ENCODE results near the gene IFITM5. TPM values are rescaled to one million over a fixed set of nuclear protein-coding genes. Genes with fewer than 3 reads are reported as not detected.

Gene IFITM5
- total and polyA plus RNA-seq, 2 of the 4 experiments (the other 2 are of a cell fraction), result not detected

DNA sequence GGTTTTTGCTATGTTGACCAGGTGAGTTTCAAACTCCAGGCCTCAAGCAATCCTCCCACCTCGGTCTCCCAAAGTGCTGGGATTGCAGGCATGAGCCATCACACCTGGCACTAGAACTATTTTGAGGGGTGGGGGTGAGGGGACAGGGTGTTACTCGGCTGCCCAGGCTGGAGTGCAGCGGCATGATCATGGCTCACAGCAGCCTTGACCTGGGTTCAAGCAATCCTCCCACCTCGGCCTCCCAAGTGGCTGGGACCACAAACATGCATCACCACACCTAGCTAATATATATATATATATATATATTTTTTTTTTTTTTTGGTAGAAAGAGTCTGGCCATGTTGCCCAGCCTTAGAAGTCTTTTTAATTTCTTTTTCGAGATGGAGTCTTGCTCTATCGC, 38.4 kb upstream of the IFITM5 start:
- H3K27ac ChIP-seq (ENCODE audit: insufficient read depth, low read length), result no peak overlapping the region
- no peak for ATAC-seq (ENCODE audit: low read depth)
- CTCF ChIA-PET, result interaction anchor here (1.0 kb wide), 1 partner anchor 15 kb away, joined by 3 read pairs; no protein-coding TSS in a partner anchor
- WGBS, 2 experiments (ENCODE audit: extremely low coverage in 2 of 2, insufficient read length in 1 of 2), result 100% methylated on average over 1 of the region's 6 CpGs; no CpG with 5 or more reads in 1 of the 2 experiments
- no peak overlapping the region for H2BK20ac ChIP-seq (ENCODE audit: low read depth, low read length)
- H2AK9ac ChIP-seq (replicated peaks; ENCODE audit: low read depth, low read length, poor library complexity), result no peak overlapping the region
- H3K9me3 ChIP-seq (ENCODE audit: control insufficient read depth, insufficient read depth, low read length), result no peaks in the 10 kb centered on the region
- intact Hi-C loops (cut with micrococcal nuclease), result no loop called here
- peaks cover 5% of the 10 kb centered on the region for H3K4me1 ChIP-seq (ENCODE audit: control insufficient read depth, insufficient read depth, low read length)
- H2BK120ac ChIP-seq (ENCODE audit: low read depth, low read length), result no peak overlapping the region
- H4K20me1 ChIP-seq (ENCODE audit: insufficient read depth, low read length), result no peaks in the 10 kb centered on the region
- no peak overlapping the region for H3K14ac ChIP-seq (replicated peaks; ENCODE audit: low read depth, low read length)
- in situ Hi-C loops (cut with MboI; ENCODE audit: low sequenced_read_pairs), result no loop called here
- no peak for DNase-seq
- no peak overlapping the region for H3K18ac ChIP-seq (ENCODE audit: low read depth, low read length)
- H3K9me1 ChIP-seq (ENCODE audit: insufficient read depth, low read length), result no peaks in the 10 kb centered on the region
- peaks cover 6% of the 10 kb centered on the region for H3K27me3 ChIP-seq (ENCODE audit: control insufficient read depth, insufficient read depth, low read length)
- H3K36me3 ChIP-seq (ENCODE audit: control insufficient read depth, insufficient read depth, low read length), result no peaks in the 10 kb centered on the region
- H2AK5ac ChIP-seq (ENCODE audit: low read depth, low read length), result no peak overlapping the region
- H3K9ac ChIP-seq (ENCODE audit: low read depth, low read length), result no peak overlapping the region
- no peak overlapping the region for H2AFZ ChIP-seq (replicated peaks; ENCODE audit: low read length, poor library complexity)
- no peak overlapping the region for H3K4me3 ChIP-seq (ENCODE audit: insufficient read depth, low read depth, low read length)
- dilution Hi-C loops (cut with HindIII; ENCODE audit: low sequenced_read_pairs, unreplicated experiment), result no loop called here
- H4K91ac ChIP-seq (ENCODE audit: insufficient read depth, low read depth, low read length), result no peak overlapping the region
- no peak overlapping the region for H4K8ac ChIP-seq (ENCODE audit: low read depth in 2 of 2, low read length in 2 of 2)
- no TSS peak for BruUV-seq (replicated peaks)
- no peak overlapping the region for H2BK15ac ChIP-seq (ENCODE audit: low read depth, low read length)
- no peak for TF ChIP-seq CHD1 (IDR thresholded peaks at IDR 0.05; ENCODE audit: low read depth, low read length)
- no peak for TF ChIP-seq FOS (IDR thresholded peaks at IDR 0.05; ENCODE audit: low read depth, low read length)
- TF ChIP-seq MAZ (IDR thresholded peaks at IDR 0.05; ENCODE audit: borderline replicate concordance, low read depth, low read length), result no peak
- no peak overlapping the region for H3K23ac ChIP-seq (ENCODE audit: low read depth, low read length)
- H3K4ac ChIP-seq (ENCODE audit: low read depth, low read length), result no peak overlapping the region
- no peaks in the 10 kb centered on the region for H3K79me1 ChIP-seq (ENCODE audit: low read depth in 1 of 2, low read length in 2 of 2)
- H4K5ac ChIP-seq (ENCODE audit: low read depth, low read length), result no peak overlapping the region
- POLR2A ChIA-PET (ENCODE audit: unreplicated experiment), result no interaction called here
- H3K4me2 ChIP-seq (ENCODE audit: low read depth, low read length), result no peak overlapping the region
- no peak overlapping the region for H2BK5ac ChIP-seq (ENCODE audit: low read depth, low read length, poor library complexity, severe bottlenecking)
- no peak overlapping the region for H3K56ac ChIP-seq (ENCODE audit: extremely low read depth, insufficient read depth, low read length)
